ENCODE measurements around the gene EVX1.

- TF ChIP-seq CTCF (IDR thresholded peaks at IDR 0.05) (no peak), POLR2A (IDR thresholded peaks at IDR 0.05) (no peak)
Measured at GRCh38 chr7:27215356-27215755, 27.2 kb upstream of the EVX1 start.
